Endodermal cell (in vitro differentiated cells): ENCODE results near the gene KRT6C. TPM values are rescaled to one million over a fixed set of nuclear protein-coding genes. Genes with fewer than 3 reads are reported as not detected.

Experiments
- DNase-seq: peaks from one replicate; pipeline ENCODE4 v3.0.0-alpha.2; 2017
- H3K27ac ChIP-seq: 2 replicates; pipeline ENCODE4 v1.5.1; 2013; ENCODE audit warnings: mild to moderate bottlenecking, low read depth, low read length, moderate library complexity
- H3K27me3 ChIP-seq: 2 replicates; pipeline ENCODE4 v1.6.1; 2013; ENCODE audit warnings: mild to moderate bottlenecking, low read length, moderate library complexity; ENCODE audit not compliant: insufficient read depth, control insufficient read depth, poor library complexity, severe bottlenecking
- H3K36me3 ChIP-seq: 2 replicates; pipeline ENCODE4 v1.7.0; 2013; ENCODE audit warnings: mild to moderate bottlenecking, low read length, moderate library complexity; ENCODE audit not compliant: control insufficient read depth, insufficient read depth
- H3K4me1 ChIP-seq: one replicate; pipeline ENCODE4 v1.7.0; 2013; ENCODE audit warnings: low read length; ENCODE audit not compliant: control insufficient read depth, insufficient read depth
- H3K4me3 ChIP-seq: 2 replicates; pipeline ENCODE4 v1.5.1; 2013; ENCODE audit warnings: mild to moderate bottlenecking, low read length, moderate library complexity
- H3K9ac ChIP-seq: 2 replicates; pipeline ENCODE4 v1.6.1; 2013; ENCODE audit warnings: mild to moderate bottlenecking, low read length, moderate library complexity; ENCODE audit not compliant: poor library complexity, severe bottlenecking; ENCODE audit errors: extremely low read depth
- H3K9me3 ChIP-seq: 2 replicates; pipeline ENCODE4 v1.6.1; 2013; ENCODE audit warnings: mild to moderate bottlenecking, low read length, moderate library complexity; ENCODE audit not compliant: control insufficient read depth
- H3K27ac Mint-ChIP-seq: 2 replicates; pipeline ENCODE4 v1.8.0; 2020; ENCODE audit warnings: mixed read lengths
- H3K27me3 Mint-ChIP-seq: 2 replicates; pipeline ENCODE4 v1.8.0; 2021; ENCODE audit warnings: mild to moderate bottlenecking, mixed read lengths; ENCODE audit not compliant: insufficient read depth
- H3K36me3 Mint-ChIP-seq: 2 replicates; pipeline ENCODE4 v1.8.0; 2020; ENCODE audit warnings: low read depth, mixed read lengths
- H3K4me1 Mint-ChIP-seq: 2 replicates; pipeline ENCODE4 v1.8.0; 2020; ENCODE audit warnings: mixed read lengths
- H3K4me3 Mint-ChIP-seq: 2 replicates; pipeline ENCODE4 v1.8.0; 2020; ENCODE audit warnings: mild to moderate bottlenecking, moderate library complexity, mixed read lengths
- H3K9me3 Mint-ChIP-seq: 2 replicates; pipeline ENCODE4 v1.8.0; 2020; ENCODE audit warnings: mild to moderate bottlenecking, mixed read lengths
- WGBS, 2 experiments: methylation state at CpG; one replicate each; pipeline versions ENCODE4 v1.1.5 to v1.1.7; 2013; ENCODE audit warnings: missing lambda C conversion rate in 2 of 2, mixed read lengths in 1 of 2; ENCODE audit not compliant: insufficient coverage in 1 of 2, insufficient read length in 1 of 2; 5-methylcytosine and 5-hydroxymethylcytosine counted together
- total RNA-seq, 2 donors: library from RNA; stranded (reverse); fragmentation: NEBNext Ultra II Directional in 1 of 2; extraction: Animal tissue kit (Norgen Biotek cat#: 25700) in 1 of 2; gene quantifications; 2 replicates in 1 of 2; 3 replicates in 1 of 2; pipeline ENCODE4 v1.2.1, GENCODE V29; 2021
- TF ChIP-seq, protein P1 (sequence below): fragments of 200-600 bp; sonication (generic); conservative IDR thresholded peaks from 2 replicates; pipeline ENCODE4 v1.5.0; 2021; ENCODE audit warnings: antibody characterized with exemption, mild to moderate bottlenecking

KRT6C gene
- total RNA-seq, 2 donors from 2014 or later, result not detected

DNA sequence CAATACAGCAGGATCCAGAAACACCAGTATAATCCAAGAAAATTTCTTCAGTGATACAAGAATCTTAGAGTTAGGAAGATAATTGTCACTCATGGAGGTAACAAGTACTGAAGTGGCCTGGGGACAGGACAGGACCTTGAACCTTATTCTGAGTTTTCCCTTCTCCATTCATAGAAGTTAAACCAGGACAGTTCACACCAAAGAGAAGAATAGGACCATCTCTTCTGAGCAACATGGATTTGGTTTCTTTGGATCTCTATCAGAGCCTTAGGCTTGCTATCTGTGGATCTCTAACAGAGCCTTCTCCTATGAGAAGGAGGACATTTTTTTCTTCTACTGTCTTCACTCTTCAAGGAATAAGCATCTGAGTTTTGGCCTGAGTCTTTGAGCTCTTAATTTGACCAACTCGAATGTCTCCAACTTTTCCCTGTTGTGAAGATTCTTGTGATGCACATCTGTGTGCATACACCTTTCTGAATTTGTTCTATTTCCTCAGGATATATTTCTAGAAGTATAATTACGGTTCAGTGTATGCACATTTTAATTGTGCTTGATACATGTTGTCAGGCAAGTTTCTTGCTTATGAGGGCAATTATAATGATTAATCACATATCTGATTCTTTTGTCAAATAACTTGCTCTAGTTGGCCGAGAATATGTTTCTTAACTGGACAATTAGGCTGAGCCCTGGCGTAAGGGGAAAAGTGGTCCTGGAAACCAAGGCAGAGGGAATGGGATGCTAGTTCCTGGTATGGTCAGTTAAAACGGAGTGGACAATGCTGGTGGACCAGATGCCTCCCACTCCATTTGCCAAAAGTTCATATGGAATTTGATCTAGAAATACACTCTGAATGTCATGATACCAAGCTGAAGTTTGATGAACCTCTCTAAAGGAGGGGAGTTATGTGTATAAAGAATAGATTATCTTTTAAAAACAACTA, 12.8 kb upstream of the KRT6C start:
- Histone ChIP-seq H3K9me3 (peaks cover 13% of the 10 kb centered on the region), H3K9ac (no peak overlapping the region), H3K27me3 (no peaks in the 10 kb centered on the region), H3K36me3 (no peaks in the 10 kb centered on the region), H3K27ac (no peak overlapping the region), H3K4me3 (no peak overlapping the region), H3K4me1 (no peaks in the 10 kb centered on the region)
- Mint-ChIP-seq H3K27ac (no peak overlapping the region), H3K36me3 (no peaks in the 10 kb centered on the region), H3K4me3 (no peak overlapping the region), H3K27me3 (peaks cover 27% of the 10 kb centered on the region), H3K4me1 (no peaks in the 10 kb centered on the region), H3K9me3 (peaks cover 2% of the 10 kb centered on the region)
- TF ChIP-seq, protein P1, sequence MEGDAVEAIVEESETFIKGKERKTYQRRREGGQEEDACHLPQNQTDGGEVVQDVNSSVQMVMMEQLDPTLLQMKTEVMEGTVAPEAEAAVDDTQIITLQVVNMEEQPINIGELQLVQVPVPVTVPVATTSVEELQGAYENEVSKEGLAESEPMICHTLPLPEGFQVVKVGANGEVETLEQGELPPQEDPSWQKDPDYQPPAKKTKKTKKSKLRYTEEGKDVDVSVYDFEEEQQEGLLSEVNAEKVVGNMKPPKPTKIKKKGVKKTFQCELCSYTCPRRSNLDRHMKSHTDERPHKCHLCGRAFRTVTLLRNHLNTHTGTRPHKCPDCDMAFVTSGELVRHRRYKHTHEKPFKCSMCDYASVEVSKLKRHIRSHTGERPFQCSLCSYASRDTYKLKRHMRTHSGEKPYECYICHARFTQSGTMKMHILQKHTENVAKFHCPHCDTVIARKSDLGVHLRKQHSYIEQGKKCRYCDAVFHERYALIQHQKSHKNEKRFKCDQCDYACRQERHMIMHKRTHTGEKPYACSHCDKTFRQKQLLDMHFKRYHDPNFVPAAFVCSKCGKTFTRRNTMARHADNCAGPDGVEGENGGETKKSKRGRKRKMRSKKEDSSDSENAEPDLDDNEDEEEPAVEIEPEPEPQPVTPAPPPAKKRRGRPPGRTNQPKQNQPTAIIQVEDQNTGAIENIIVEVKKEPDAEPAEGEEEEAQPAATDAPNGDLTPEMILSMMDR, result no peak
- no peak for DNase-seq
- WGBS, 2 experiments, result 80 to 90% methylated on average over 1 to 5 of the region's 5 CpGs

DNA sequence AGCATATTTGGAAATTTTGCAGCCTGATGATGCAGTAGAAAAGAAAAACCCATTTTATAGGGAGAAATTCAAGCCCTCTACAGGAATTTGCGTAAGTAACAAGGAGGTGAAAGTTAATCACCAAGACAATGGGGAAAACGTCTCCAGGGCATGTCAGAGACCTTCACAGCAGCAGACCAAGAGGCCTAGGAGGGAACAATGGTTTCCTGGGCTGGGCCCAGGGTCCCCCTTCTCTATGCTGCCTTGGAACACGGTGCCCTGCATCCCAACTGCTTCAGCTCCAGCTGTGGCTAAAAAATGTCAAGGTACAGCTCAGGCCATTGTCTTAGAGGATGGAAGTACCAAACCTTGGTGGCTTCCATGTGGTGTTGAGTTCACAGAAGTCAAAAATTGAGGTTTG, 6.5 kb upstream of the KRT6C start:
- 73 to 78% methylated on average over 2 to 3 of the region's 3 CpGs for WGBS, 2 experiments
- Histone ChIP-seq H3K9me3 (peaks cover 25% of the 10 kb centered on the region), H3K4me3 (no peak overlapping the region), H3K36me3 (no peaks in the 10 kb centered on the region), H3K4me1 (no peaks in the 10 kb centered on the region), H3K9ac (no peak overlapping the region), H3K27ac (no peak overlapping the region), H3K27me3 (no peaks in the 10 kb centered on the region)
- Mint-ChIP-seq H3K4me3 (no peak overlapping the region), H3K4me1 (no peaks in the 10 kb centered on the region), H3K27me3 (peaks cover 12% of the 10 kb centered on the region), H3K9me3 (peaks cover 18% of the 10 kb centered on the region), H3K36me3 (no peaks in the 10 kb centered on the region), H3K27ac (no peak overlapping the region)
- no peak for DNase-seq
- TF ChIP-seq, protein P1, result no peak

DNA sequence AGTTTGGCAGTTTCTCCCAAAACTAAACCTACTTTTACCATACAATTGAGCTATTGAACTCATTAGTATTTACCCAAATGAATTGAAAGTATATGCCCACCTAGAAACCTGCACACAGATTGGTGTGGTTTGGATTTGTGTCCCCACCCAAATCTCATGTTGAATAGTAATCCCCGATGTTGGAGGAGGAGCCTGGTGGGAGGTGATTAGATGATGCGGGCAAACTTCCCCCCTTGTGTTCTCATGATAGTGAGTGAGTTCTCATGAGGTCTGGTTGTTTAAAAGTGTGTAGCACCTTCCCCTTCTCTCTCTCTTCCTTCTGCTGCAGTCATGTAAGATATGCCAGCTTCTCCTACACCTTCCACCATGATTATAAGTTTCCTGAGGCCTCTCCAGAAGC, 4.0 kb upstream of the KRT6C start:
- WGBS, 2 experiments, result 100% methylated on average over 1 of the region's 2 CpGs; no CpG with 5 or more reads in 1 of the 2 experiments
- peaks cover 18% of the 10 kb centered on the region for H3K9me3 Mint-ChIP-seq
- no peak overlapping the region for H3K27ac Mint-ChIP-seq
- Histone ChIP-seq H3K36me3 (no peaks in the 10 kb centered on the region), H3K9ac (no peak overlapping the region), H3K4me1 (no peaks in the 10 kb centered on the region), H3K9me3 (peaks cover 18% of the 10 kb centered on the region), H3K27ac (no peak overlapping the region), H3K27me3 (no peaks in the 10 kb centered on the region), H3K4me3 (no peak overlapping the region)
- no peak for DNase-seq
- H3K36me3 Mint-ChIP-seq, result no peaks in the 10 kb centered on the region
- no peak overlapping the region for H3K4me3 Mint-ChIP-seq
- H3K4me1 Mint-ChIP-seq, result no peaks in the 10 kb centered on the region
- TF ChIP-seq, protein P1, result no peak
- H3K27me3 Mint-ChIP-seq, result no peaks in the 10 kb centered on the region
